GM10248 (cell line): Measurements from ENCODE around the gene C17orf58.
"Not testable (repeated sequence)": the region's sequence is repeated elsewhere in the genome, so short reads cannot be mapped to it uniquely, and the experiment has no call there.

Experiments used
- CTCF ChIA-PET: fragments of 300-600 bp; sonication (Branson Sonifier 250); formaldehyde crosslinking; extraction: SDS; loops from one replicate; lab custom pipeline; 2021; ENCODE audit warnings: antibody characterized with exemption; lab: Yijun Ruan, JAX
- POLR2A ChIA-PET: fragments of 350-650 bp; sonication (Branson Sonifier 250); formaldehyde crosslinking; extraction: SDS; loops from one replicate; lab custom pipeline; 2020; ENCODE audit warnings: antibody characterized with exemption; lab: Yijun Ruan, JAX
- DNase-seq: peaks from one replicate; pipeline ENCODE4 v3.0.0; 2012; ENCODE audit errors: extremely low spot score
- CTCF ChIP-seq: IDR thresholded peaks from 2 replicates; pipeline ENCODE4 v1.5.1; 2012; ENCODE audit warnings: mild to moderate bottlenecking, low read depth; ENCODE audit errors: extremely low read depth, missing control alignments, control extremely low read depth

Gene C17orf58

GRCh38 chr17:68019336-68019674 lies 23.0 kb upstream of the C17orf58 start:
- no peak for DNase-seq
- ChIA-PET POLR2A (interaction anchor here (1.1 to 1.2 kb wide), 2 partner anchors 17 to 23 kb away, joined by 3 to 5 read pairs; partner anchors contain the start of gene C17orf58), CTCF (interaction anchor here (1.0 to 1.7 kb wide), 7 partner anchors 9 to 418 kb away, joined by 3 to 10 read pairs (median 4); partner anchors contain the start of gene KPNA2)
- no peak for TF ChIP-seq CTCF

GRCh38 chr17:68018493-68018892 lies 22.2 kb upstream of the C17orf58 start:
- DNase-seq, POLR2A ChIA-PET: not testable (repeated sequence)
- CTCF ChIA-PET: interaction anchor here (1.8 kb wide), 1 partner anchor 54 kb away, joined by 3 read pairs; no protein-coding TSS in a partner anchor

GRCh38 chr17:68016838-68017237 lies 20.6 kb upstream of the C17orf58 start:
- ChIA-PET POLR2A (no interaction called here), CTCF (interaction anchor here (1.8 kb wide), 1 partner anchor 53 kb away, joined by 3 read pairs; no protein-coding TSS in a partner anchor)
- no peak for DNase-seq
- TF ChIP-seq CTCF: no peak

- TF ChIP-seq CTCF: no peak
- DNase-seq: no peak
- CTCF ChIA-PET: interaction anchor here (0.9 to 1.3 kb wide), 2 partner anchors 51 to 103 kb away, joined by 3 to 4 read pairs; no protein-coding TSS in a partner anchor
- POLR2A ChIA-PET: no interaction called here
These were observed 18.9 kb upstream of the C17orf58 start for GRCh38 chr17:68015081-68015723.

- no peak for TF ChIP-seq CTCF
- DNase-seq: no peak
- ChIA-PET CTCF (no interaction called here), POLR2A (no interaction called here)
These were observed 17.1 kb upstream of the C17orf58 start for GRCh38 chr17:68013385-68013784.

- ChIA-PET POLR2A (no interaction called here), CTCF (interaction anchor here (1.1 to 4.2 kb wide), 13 partner anchors 9 to 636 kb away, joined by 3 to 25 read pairs (median 3); partner anchors contain the start of gene C17orf58)
- DNase-seq: peak; percentile 75
- TF ChIP-seq CTCF: peak; percentile 70
These were observed 15.0 kb upstream of the C17orf58 start for GRCh38 chr17:68011199-68011665.

- ChIA-PET CTCF (no interaction called here), POLR2A (interaction anchor here (0.9 kb wide), 1 partner anchor 29 kb away, joined by 3 read pairs; the partner anchor contains the start of gene KPNA2)
- TF ChIP-seq CTCF: no peak
- DNase-seq: no peak
These were observed 10.5 kb upstream of the C17orf58 start for GRCh38 chr17:68006797-68007196.
